ENCODE data around the gene GLI3. TPM values are rescaled to one million over a fixed set of nuclear protein-coding genes. Genes with fewer than 3 reads are reported as not detected.
A peak's percentile ranks its signal among the peaks of the same experiment; 100 is the strongest.

Gene GLI3
- total RNA-seq, 4 donors from 2014 or later: 16.5 to 105 (median 22.6) TPM

GRCh38 chr7:42084263-42084662, 152.7 kb downstream of the GLI3 start:
- intact Hi-C loops (cut with DNase I; ENCODE audit: low total_unique reads): no loop called here
- no peak overlapping the region for H3K27ac ChIP-seq
- no peaks in the 10 kb centered on the region for H3K27me3 ChIP-seq
- peaks cover 0 to 7% of the 10 kb centered on the region in 2 donors for H3K4me1 ChIP-seq
- no peaks in the 10 kb centered on the region for H3K36me3 ChIP-seq
- DNase-seq: no peak
- H3K9me3 ChIP-seq: no peaks in the 10 kb centered on the region
- TF ChIP-seq POLR2A (IDR thresholded peaks at IDR 0.05): no peak
- no peak for TF ChIP-seq CTCF (IDR thresholded peaks at IDR 0.05)
- no peak overlapping the region for H3K4me3 ChIP-seq

GRCh38 chr7:42083284-42083683, 153.7 kb downstream of the GLI3 start:
- Histone ChIP-seq H3K27me3 (no peaks in the 10 kb centered on the region), H3K27ac (no peak overlapping the region), H3K9me3 (no peaks in the 10 kb centered on the region), H3K4me3 (no peak overlapping the region), H3K36me3 (no peaks in the 10 kb centered on the region), H3K4me1 (peaks cover 0 to 7% of the 10 kb centered on the region in 2 donors)
- TF ChIP-seq POLR2A (IDR thresholded peaks at IDR 0.05) (no peak), CTCF (IDR thresholded peaks at IDR 0.05) (no peak)
- DNase-seq: no peak
- intact Hi-C loops (cut with DNase I; ENCODE audit: low total_unique reads): no loop called here

- DNase-seq: peak in 1 of 2 donors; percentile 46
- H3K4me3 ChIP-seq: no peak overlapping the region
These were observed 154.9 kb downstream of the GLI3 start for GRCh38 chr7:42082144-42082543.

GRCh38 chr7:42081671-42082070, 155.3 kb downstream of the GLI3 start:
- intact Hi-C loops (cut with DNase I; ENCODE audit: low total_unique reads): no loop called here
- no peaks in the 10 kb centered on the region for H3K36me3 ChIP-seq
- H3K27me3 ChIP-seq: no peaks in the 10 kb centered on the region
- TF ChIP-seq CTCF (IDR thresholded peaks at IDR 0.05) (no peak), POLR2A (IDR thresholded peaks at IDR 0.05) (no peak)
- no peak for DNase-seq
- H3K27ac ChIP-seq: no peak overlapping the region
- no peak overlapping the region for H3K4me3 ChIP-seq
- no peaks in the 10 kb centered on the region for H3K9me3 ChIP-seq
- peaks cover 0 to 7% of the 10 kb centered on the region in 2 donors for H3K4me1 ChIP-seq

More at GRCh38 chr7:42082144-42082543, 154.9 kb downstream of the GLI3 start:
- H3K27me3 ChIP-seq: no peaks in the 10 kb centered on the region
- H3K4me1 ChIP-seq: peaks cover 0 to 7% of the 10 kb centered on the region in 2 donors
- H3K9me3 ChIP-seq: no peaks in the 10 kb centered on the region
- H3K27ac ChIP-seq: no peak overlapping the region
- H3K36me3 ChIP-seq: no peaks in the 10 kb centered on the region
- intact Hi-C loops (cut with DNase I; ENCODE audit: low total_unique reads): no loop called here
- TF ChIP-seq POLR2A (IDR thresholded peaks at IDR 0.05): no peak
- no peak for TF ChIP-seq CTCF (IDR thresholded peaks at IDR 0.05)

- intact Hi-C loops (cut with DNase I; ENCODE audit: low total_unique reads): no loop called here
These were observed 156.0 kb downstream of the GLI3 start for GRCh38 chr7:42080841-42081586.

More at GRCh38 chr7:42080841-42081586, 156.0 kb downstream of the GLI3 start:
- Histone ChIP-seq H3K36me3 (no peaks in the 10 kb centered on the region), H3K4me1 (peaks cover 1 to 6% of the 10 kb centered on the region in 2 donors), H3K4me3 (no peak overlapping the region), H3K27me3 (no peaks in the 10 kb centered on the region), H3K9me3 (no peaks in the 10 kb centered on the region), H3K27ac (no peak overlapping the region)
- no peak for DNase-seq
- TF ChIP-seq CTCF (IDR thresholded peaks at IDR 0.05) (no peak), POLR2A (IDR thresholded peaks at IDR 0.05) (no peak)
